ENCODE measurements around the gene PDE6A. TPM values are rescaled to one million over a fixed set of nuclear protein-coding genes. Genes with fewer than 3 reads are reported as not detected.

Gene PDE6A
- total and polyA plus RNA-seq, 9 of the 15 experiments (the other 6 are each of a cell fraction or from before 2014, with no cell fraction given), result 0.01 to 0.04 (median 0.01) TPM; not detected in 6

- in situ Hi-C loops (cut with MboI), result loop anchor here (10.0 kb wide), 1 partner anchor 108 kb away; no protein-coding TSS in a partner anchor
Observed at GRCh38 chr5:149962601-149963300, 18.2 kb upstream of the PDE6A start.

More at GRCh38 chr5:149962601-149963300, 18.2 kb upstream of the PDE6A start:
- H3K9me1 ChIP-seq (ENCODE audit: control insufficient read depth, insufficient read depth, low read length), result no peaks in the 10 kb centered on the region
- TF ChIP-seq, protein P1, sequence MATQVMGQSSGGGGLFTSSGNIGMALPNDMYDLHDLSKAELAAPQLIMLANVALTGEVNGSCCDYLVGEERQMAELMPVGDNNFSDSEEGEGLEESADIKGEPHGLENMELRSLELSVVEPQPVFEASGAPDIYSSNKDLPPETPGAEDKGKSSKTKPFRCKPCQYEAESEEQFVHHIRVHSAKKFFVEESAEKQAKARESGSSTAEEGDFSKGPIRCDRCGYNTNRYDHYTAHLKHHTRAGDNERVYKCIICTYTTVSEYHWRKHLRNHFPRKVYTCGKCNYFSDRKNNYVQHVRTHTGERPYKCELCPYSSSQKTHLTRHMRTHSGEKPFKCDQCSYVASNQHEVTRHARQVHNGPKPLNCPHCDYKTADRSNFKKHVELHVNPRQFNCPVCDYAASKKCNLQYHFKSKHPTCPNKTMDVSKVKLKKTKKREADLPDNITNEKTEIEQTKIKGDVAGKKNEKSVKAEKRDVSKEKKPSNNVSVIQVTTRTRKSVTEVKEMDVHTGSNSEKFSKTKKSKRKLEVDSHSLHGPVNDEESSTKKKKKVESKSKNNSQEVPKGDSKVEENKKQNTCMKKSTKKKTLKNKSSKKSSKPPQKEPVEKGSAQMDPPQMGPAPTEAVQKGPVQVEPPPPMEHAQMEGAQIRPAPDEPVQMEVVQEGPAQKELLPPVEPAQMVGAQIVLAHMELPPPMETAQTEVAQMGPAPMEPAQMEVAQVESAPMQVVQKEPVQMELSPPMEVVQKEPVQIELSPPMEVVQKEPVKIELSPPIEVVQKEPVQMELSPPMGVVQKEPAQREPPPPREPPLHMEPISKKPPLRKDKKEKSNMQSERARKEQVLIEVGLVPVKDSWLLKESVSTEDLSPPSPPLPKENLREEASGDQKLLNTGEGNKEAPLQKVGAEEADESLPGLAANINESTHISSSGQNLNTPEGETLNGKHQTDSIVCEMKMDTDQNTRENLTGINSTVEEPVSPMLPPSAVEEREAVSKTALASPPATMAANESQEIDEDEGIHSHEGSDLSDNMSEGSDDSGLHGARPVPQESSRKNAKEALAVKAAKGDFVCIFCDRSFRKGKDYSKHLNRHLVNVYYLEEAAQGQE (IDR thresholded peaks at IDR 0.05; ENCODE audit: borderline replicate concordance), result no peak
- TF ChIP-seq, protein P1 (CRISPR knock-in tag; IDR thresholded peaks at IDR 0.05; ENCODE audit: low read depth), result no peak
- TF ChIP-seq LCOR (CRISPR knock-in tag; IDR thresholded peaks at IDR 0.05) (no peak), ZFP1 (CRISPR knock-in tag; IDR thresholded peaks at IDR 0.05) (no peak), NR2F6 (CRISPR knock-in tag; IDR thresholded peaks at IDR 0.05) (no peak), ZNF347 (CRISPR knock-in tag; IDR thresholded peaks at IDR 0.05; ENCODE audit: low read depth) (no peak), CBFB (CRISPR knock-in tag; IDR thresholded peaks at IDR 0.05) (no peak), CBFA2T3 (IDR thresholded peaks at IDR 0.05) (no peak), PCBP2 (IDR thresholded peaks at IDR 0.05; ENCODE audit: low read depth, low read length, poor library complexity, severe bottlenecking) (no peak), PML (IDR thresholded peaks at IDR 0.05; ENCODE audit: low read length) (no peak), E2F3 (CRISPR knock-in tag; IDR thresholded peaks at IDR 0.05) (no peak)
- TF ChIP-seq, protein P2, sequence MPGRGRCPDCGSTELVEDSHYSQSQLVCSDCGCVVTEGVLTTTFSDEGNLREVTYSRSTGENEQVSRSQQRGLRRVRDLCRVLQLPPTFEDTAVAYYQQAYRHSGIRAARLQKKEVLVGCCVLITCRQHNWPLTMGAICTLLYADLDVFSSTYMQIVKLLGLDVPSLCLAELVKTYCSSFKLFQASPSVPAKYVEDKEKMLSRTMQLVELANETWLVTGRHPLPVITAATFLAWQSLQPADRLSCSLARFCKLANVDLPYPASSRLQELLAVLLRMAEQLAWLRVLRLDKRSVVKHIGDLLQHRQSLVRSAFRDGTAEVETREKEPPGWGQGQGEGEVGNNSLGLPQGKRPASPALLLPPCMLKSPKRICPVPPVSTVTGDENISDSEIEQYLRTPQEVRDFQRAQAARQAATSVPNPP (IDR thresholded peaks at IDR 0.05; ENCODE audit: borderline replicate concordance, insufficient read depth, insufficient read length), result no peak
- 0 out of 3 replicates have a peak, but pooled peaks cover 4% of the 10 kb centered on the region for H3K79me2 ChIP-seq (ENCODE audit: control insufficient read depth, insufficient read depth, low read length)
- ChIA-PET CTCF (ENCODE audit: low intra/inter-chr PET ratio) (interaction anchor here (0.8 to 5.1 kb wide), 4 partner anchors 61 to 128 kb away, joined by 3 to 59 read pairs (median 6); no protein-coding TSS in a partner anchor), POLR2A (interaction anchor here (0.6 to 1.6 kb wide), 8 partner anchors 9 to 350 kb away, joined by 3 to 5 read pairs (median 3); partner anchors contain the start of genes HMGXB3 and TIGD6)
- WGBS (ENCODE audit: insufficient coverage, low coverage, missing lambda C conversion rate), result 73% methylated on average over 3 of the region's 5 CpGs
- no peak overlapping the region for H2AFZ ChIP-seq (ENCODE audit: low read depth, low read length)
- H3K4me1 ChIP-seq (replicated peaks in 1 of 2; ENCODE audit: control insufficient read depth in 2 of 2, insufficient read depth in 2 of 2, low read length in 2 of 2), result peaks cover 14 to 21% of the 10 kb centered on the region in 2 experiments; a peak in 4 of 5 replicates
- no peak for FAIRE-seq
- no peaks in the 10 kb centered on the region for H4K20me1 ChIP-seq (replicated peaks; ENCODE audit: control insufficient read depth, insufficient read depth, low read length)
- H3K36me3 ChIP-seq (ENCODE audit: control insufficient read depth, insufficient read depth, low read length), result no peaks in the 10 kb centered on the region
- BruUV-seq (replicated peaks), result no TSS peak
- no peak for ATAC-seq
- DNase-seq (ENCODE audit: extremely low read depth in 1 of 4, low spot score in 3 of 4), result no peak
- no peak overlapping the region for H3K4me3 ChIP-seq
- intact Hi-C loops (cut with micrococcal nuclease), result loop anchor here (1.0 to 5.0 kb wide), 3 partner anchors 28 to 125 kb away; no protein-coding TSS in a partner anchor
- H3K9ac ChIP-seq (ENCODE audit: insufficient read depth in 1 of 2, low read depth in 2 of 2, low read length in 2 of 2), result no peak overlapping the region
- H3K4me2 ChIP-seq (ENCODE audit: insufficient read depth, low read length), result no peak overlapping the region
- H3K9me3 ChIP-seq (replicated peaks; ENCODE audit: control insufficient read depth, insufficient read depth, low read depth, low read length), result no peaks in the 10 kb centered on the region
- no peaks in the 10 kb centered on the region for H3K27me3 ChIP-seq (ENCODE audit: control insufficient read depth in 2 of 2, insufficient read depth in 2 of 2, low read length in 2 of 2)
- no peak overlapping the region for H3K27ac ChIP-seq (ENCODE audit: extremely low read depth, low read depth, low read length)
